Upper lobe of right lung (tissue), 1 donor: ENCODE data around the gene GID8. TPM values are rescaled to one million over a fixed set of nuclear protein-coding genes. Genes with fewer than 3 reads are reported as not detected.

ENCODE experiments used
- ATAC-seq: fragments of 200-7000 bp; cut with Tn5 transposase; one replicate; pipeline ENCODE4 v1.9.1; 2020; ENCODE audit warnings: mild to moderate bottlenecking, moderate library complexity
- DNase-seq: peaks from one replicate; pipeline ENCODE4 v3.0.0-alpha.2; 2020
- H3K27ac ChIP-seq: fragments of 200-600 bp; one replicate; pipeline ENCODE4 v1.8.0; 2022
- H3K27me3 ChIP-seq: fragments of 200-600 bp; one replicate; pipeline ENCODE4 v1.8.0; 2022; ENCODE audit warnings: mild to moderate bottlenecking
- H3K36me3 ChIP-seq: fragments of 200-600 bp; one replicate; pipeline ENCODE4 v1.8.0; 2022
- H3K4me1 ChIP-seq: fragments of 200-600 bp; one replicate; pipeline ENCODE4 v1.8.0; 2022
- H3K4me3 ChIP-seq: fragments of 200-600 bp; one replicate; pipeline ENCODE4 v1.8.0; 2022; ENCODE audit warnings: mild to moderate bottlenecking
- H3K9me3 ChIP-seq: fragments of 200-600 bp; one replicate; pipeline ENCODE4 v1.8.0; 2022
- intact Hi-C: fragments of 100-400 bp; cut with DNase I; formaldehyde crosslinking; loops from one replicate; pipeline ENCODE4 v1.11.0; 2022
- total RNA-seq: library from RNA; stranded (reverse); fragmentation: NEBNext Ultra II Directional; extraction: Animal tissue kit (Norgen Biotek cat#: 25700); gene quantifications from one replicate; pipeline ENCODE4 v1.2.1, GENCODE V29; 2021
- TF ChIP-seq, protein P1 (sequence below): fragments of 200-600 bp; IDR thresholded peaks from one replicate; pipeline ENCODE4 v1.8.0; 2022; ENCODE audit warnings: antibody characterized with exemption
- donor health status: DM: no; HTN: yes; CAD: no; lungs with severe emphysema.

The GID8 gene
- total RNA-seq, 1 donor from 2014 or later: 27.4 TPM

DNA sequence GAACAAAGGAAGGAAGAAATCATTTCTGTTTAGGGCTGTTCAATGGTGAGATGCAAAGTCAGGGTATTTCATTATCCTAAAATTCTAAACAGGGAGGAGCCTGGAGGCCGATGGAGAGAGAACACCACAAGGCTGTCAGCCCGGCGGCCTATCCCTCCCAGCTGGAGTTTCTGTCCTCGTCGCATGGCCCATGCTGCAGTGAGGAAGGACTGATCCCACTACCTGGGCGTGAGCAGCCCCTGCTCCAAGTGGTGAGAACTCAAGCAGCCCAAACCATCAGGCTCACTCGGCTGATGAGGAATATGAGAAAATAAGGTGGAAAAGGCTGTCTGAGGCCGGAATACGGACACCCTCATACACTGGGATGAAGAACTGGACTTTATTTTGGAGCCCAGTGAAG, 42.4 kb upstream of the GID8 start:
- H3K36me3 ChIP-seq: peaks cover 61% of the 10 kb centered on the region
- intact Hi-C loops: no loop called here

DNA sequence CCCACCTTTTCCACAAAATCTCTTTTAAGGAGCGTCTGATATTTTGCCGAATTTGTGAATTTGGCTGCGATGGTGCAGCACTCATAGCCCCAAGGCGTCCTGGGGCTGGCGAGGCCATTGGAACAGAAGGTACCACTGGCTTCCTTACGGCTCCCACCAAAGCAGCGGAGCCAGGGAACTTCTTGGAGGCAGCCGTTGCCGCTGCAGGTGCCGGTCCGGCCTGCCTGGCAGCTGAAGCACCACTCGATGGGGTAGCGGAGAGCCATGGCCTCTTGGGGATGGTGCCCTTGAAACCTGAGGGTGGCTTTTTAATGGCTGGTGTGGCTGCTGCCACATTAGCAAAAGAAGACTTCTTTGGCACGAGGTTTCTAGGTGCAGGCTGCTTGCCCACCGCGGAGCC, 41.4 kb upstream of the GID8 start:
- H3K36me3 ChIP-seq: peaks cover 57% of the 10 kb centered on the region
- no peak overlapping the region for H3K4me3 ChIP-seq
- DNase-seq (no peak), ATAC-seq (no peak)
- peaks cover 18% of the 10 kb centered on the region for H3K4me1 ChIP-seq
- no peaks in the 10 kb centered on the region for H3K9me3 ChIP-seq
- intact Hi-C loops: no loop called here
- H3K27me3 ChIP-seq: no peaks in the 10 kb centered on the region
- H3K27ac ChIP-seq: no peak overlapping the region
- TF ChIP-seq, protein P1, sequence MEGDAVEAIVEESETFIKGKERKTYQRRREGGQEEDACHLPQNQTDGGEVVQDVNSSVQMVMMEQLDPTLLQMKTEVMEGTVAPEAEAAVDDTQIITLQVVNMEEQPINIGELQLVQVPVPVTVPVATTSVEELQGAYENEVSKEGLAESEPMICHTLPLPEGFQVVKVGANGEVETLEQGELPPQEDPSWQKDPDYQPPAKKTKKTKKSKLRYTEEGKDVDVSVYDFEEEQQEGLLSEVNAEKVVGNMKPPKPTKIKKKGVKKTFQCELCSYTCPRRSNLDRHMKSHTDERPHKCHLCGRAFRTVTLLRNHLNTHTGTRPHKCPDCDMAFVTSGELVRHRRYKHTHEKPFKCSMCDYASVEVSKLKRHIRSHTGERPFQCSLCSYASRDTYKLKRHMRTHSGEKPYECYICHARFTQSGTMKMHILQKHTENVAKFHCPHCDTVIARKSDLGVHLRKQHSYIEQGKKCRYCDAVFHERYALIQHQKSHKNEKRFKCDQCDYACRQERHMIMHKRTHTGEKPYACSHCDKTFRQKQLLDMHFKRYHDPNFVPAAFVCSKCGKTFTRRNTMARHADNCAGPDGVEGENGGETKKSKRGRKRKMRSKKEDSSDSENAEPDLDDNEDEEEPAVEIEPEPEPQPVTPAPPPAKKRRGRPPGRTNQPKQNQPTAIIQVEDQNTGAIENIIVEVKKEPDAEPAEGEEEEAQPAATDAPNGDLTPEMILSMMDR: no peak

More for the DNA sequence above, 42.4 kb upstream of the GID8 start:
- no peaks in the 10 kb centered on the region for H3K27me3 ChIP-seq
- no peak overlapping the region for H3K27ac ChIP-seq
- TF ChIP-seq, protein P1: no peak
- H3K4me3 ChIP-seq: no peak overlapping the region
- H3K4me1 ChIP-seq: peaks cover 18% of the 10 kb centered on the region
- DNase-seq (no peak), ATAC-seq (no peak)
- no peaks in the 10 kb centered on the region for H3K9me3 ChIP-seq

DNA sequence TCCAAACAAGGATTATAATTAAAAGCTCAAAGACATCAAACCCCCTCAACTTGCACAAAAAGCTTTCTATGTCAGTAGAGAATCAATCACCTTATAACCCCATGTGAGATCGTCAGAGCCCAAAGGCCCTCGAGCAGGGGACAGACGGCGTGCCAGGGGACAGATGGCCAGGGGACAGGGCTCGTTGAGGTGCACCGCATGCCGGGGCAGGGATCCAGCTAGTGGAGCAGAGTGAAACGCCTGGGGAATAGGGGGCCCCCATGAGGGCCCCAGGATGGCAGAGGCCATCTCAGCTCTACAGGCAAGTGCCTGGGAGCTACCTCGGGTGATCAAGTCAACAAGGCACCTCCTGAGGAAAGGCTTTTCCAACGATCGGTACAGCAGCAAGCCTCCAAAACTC, 40.3 kb upstream of the GID8 start:
- intact Hi-C loops: no loop called here
- no peaks in the 10 kb centered on the region for H3K27me3 ChIP-seq
- H3K4me3 ChIP-seq: no peak overlapping the region
- no peaks in the 10 kb centered on the region for H3K9me3 ChIP-seq
- peaks cover 18% of the 10 kb centered on the region for H3K4me1 ChIP-seq
- ATAC-seq: no peak
- DNase-seq: no peak
- H3K27ac ChIP-seq: no peak overlapping the region
- TF ChIP-seq, protein P1: no peak
- H3K36me3 ChIP-seq: peaks cover 57% of the 10 kb centered on the region

DNA sequence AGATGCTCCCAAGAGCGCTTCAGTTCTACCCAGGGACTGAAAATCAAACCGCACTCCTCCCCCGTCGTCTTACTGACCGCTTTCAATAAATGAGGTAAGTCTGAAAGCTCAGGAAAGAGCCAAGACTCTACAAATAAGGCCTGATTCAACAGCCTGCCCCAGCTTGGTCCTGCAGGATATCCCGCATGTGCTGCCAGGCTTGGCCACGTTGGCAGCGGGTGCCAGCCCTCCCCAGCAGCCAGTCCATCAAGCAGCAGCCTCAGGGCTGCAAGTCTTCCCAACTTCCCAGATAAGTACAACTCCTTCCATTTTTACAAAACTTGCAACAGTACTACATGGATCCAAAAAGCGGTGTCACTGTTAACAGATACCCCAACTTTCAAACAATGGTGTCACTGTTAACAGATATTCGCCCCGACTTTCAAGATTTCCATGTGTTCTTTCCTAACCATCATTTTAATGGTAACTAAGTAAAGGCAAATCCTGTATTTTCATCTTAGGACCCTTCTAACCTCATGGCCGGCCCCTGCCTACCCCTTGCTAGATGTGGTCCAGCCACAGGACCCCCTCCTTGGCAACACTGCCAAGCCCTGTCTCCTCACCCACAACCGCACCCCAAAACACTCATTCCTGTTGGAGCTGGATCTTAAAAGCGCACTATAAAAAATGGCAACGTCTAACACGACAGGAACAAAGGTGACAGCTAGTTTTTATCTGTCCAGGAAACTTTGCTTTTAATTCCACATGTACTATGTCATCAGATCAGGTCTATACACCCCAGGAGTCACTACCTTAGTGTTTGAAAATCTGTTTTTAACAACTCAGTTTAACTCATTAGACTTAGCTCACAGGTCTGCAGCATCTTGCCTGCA, 39.6 kb upstream of the GID8 start:
- Histone ChIP-seq H3K4me3 (no peak overlapping the region), H3K4me1 (peaks cover 18% of the 10 kb centered on the region), H3K27me3 (no peaks in the 10 kb centered on the region), H3K27ac (no peak overlapping the region), H3K9me3 (no peaks in the 10 kb centered on the region), H3K36me3 (peaks cover 57% of the 10 kb centered on the region)
- DNase-seq: no peak
- TF ChIP-seq, protein P1: no peak
- ATAC-seq: no peak
- intact Hi-C loops: no loop called here

DNA sequence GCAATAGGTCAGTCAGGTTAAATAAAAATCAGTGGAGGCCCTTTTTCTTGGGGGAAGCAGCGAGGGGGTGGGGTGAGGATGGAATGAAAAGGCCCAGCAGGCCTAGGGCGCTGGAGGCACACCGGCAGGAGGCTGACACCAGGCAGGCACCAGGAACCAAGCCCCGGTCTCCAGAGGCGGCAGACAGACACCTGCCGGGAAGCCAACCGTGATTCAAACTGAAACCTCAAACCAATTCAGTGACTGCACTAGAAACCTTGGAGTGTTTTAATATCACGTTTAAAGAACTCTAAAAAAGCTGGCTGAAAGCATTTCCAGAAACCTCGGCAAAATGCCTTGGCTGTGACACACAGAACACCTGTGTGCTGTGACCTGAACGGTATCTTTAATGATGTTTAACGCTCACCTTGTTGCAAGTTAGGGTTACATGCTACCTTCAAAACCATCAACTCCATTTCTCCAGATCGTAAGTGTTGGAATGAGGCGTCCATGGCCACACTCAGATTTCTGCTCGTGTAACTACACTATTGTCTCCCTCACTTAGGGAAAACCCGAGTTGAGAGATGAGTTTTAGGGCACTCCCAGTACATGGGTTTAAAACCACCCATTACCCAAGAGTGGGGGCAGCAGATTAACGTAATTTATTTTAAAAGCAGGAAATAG, 38.8 kb upstream of the GID8 start:
- H3K27me3 ChIP-seq: no peaks in the 10 kb centered on the region
- peaks cover 18% of the 10 kb centered on the region for H3K4me1 ChIP-seq
- H3K4me3 ChIP-seq: no peak overlapping the region
- DNase-seq (no peak), ATAC-seq (no peak)
- no peak overlapping the region for H3K27ac ChIP-seq
- H3K36me3 ChIP-seq: peaks cover 57% of the 10 kb centered on the region
- intact Hi-C loops: no loop called here
- H3K9me3 ChIP-seq: no peaks in the 10 kb centered on the region
- TF ChIP-seq, protein P1: no peak
